ENCODE data around the gene SLC9A8.

The SLC9A8 gene

DNA sequence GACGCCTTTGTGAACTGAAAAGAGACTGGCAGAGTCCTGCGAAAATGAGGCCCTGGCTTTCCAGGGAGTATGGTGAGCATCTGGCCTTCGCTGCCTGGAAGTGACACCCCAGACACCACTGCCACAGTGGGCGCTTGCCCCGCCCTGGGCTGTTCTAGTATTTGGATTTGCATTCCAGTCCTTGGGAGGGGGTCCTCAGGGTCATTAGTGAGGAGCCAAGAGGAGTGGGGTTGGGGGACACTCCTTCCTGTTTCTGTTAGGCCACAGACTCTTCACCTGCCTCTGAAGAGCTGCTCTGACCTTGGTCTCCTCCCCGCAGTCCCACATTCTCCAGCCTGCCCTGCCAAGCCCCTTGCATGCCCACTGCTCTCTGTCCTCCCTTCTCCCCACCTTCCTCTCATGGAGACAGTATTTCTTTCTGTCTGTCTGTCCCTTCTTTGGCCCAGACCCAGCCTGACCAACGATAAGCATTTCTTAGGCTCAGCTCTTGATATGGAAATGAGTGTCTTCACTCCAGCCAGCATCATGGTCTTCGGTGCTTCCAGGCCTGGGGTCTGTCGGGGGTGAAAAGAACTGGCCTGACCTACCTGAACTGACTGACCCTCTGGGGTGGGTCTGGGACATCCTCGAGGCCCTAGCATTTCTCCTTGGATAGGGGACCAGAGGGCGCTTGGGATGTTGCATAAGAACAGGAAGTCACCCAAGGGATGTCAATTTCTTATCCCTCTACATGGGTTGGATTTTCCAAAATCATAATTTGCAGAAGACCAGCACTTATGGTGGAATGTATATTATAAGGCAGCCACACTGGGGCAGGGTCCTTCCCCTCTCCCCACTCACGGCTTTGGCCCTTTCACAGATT is 19.4 kb downstream of the SLC9A8 start:
- Histone ChIP-seq H3K4me1 (ENCODE audit: control insufficient read depth, insufficient read depth, low read length) (no peaks in the 10 kb centered on the region), H3K36me3 (ENCODE audit: control insufficient read depth, insufficient read depth, low read length) (no peaks in the 10 kb centered on the region), H3K27ac (ENCODE audit: insufficient read depth, low read depth, low read length, poor library complexity, severe bottlenecking) (no peak overlapping the region), H3K27me3 (ENCODE audit: control insufficient read depth, insufficient read depth, low read length, poor library complexity, severe bottlenecking) (no peaks in the 10 kb centered on the region), H3K9me3 (ENCODE audit: control insufficient read depth, low read length) (no peaks in the 10 kb centered on the region), H3K4me3 (ENCODE audit: insufficient read depth, low read depth, low read length) (no peak overlapping the region)
- 84 to 87% methylated on average over 12 of the region's 12 CpGs for WGBS, 2 experiments

- Histone ChIP-seq H3K27me3 (ENCODE audit: control insufficient read depth, insufficient read depth, low read length, poor library complexity, severe bottlenecking) (no peaks in the 10 kb centered on the region), H3K27ac (ENCODE audit: insufficient read depth, low read depth, low read length, poor library complexity, severe bottlenecking) (no peak overlapping the region), H3K9me3 (ENCODE audit: control insufficient read depth, low read length) (no peaks in the 10 kb centered on the region), H3K4me3 (ENCODE audit: insufficient read depth, low read depth, low read length) (no peak overlapping the region), H3K36me3 (ENCODE audit: control insufficient read depth, insufficient read depth, low read length) (no peaks in the 10 kb centered on the region), H3K4me1 (ENCODE audit: control insufficient read depth, insufficient read depth, low read length) (no peaks in the 10 kb centered on the region)
- WGBS, 2 experiments = 94 to 95% methylated on average over 13 of the region's 13 CpGs
These were observed 20.2 kb downstream of the SLC9A8 start for GRCh38 chr20:49832632-49833327.

GRCh38 chr20:49833483-49833882 is 20.9 kb downstream of the SLC9A8 start:
- Histone ChIP-seq H3K27ac (ENCODE audit: insufficient read depth, low read depth, low read length, poor library complexity, severe bottlenecking) (no peak overlapping the region), H3K36me3 (ENCODE audit: control insufficient read depth, insufficient read depth, low read length) (no peaks in the 10 kb centered on the region)
- 46 to 50% methylated on average over 4 of the region's 4 CpGs for WGBS, 2 experiments

DNA sequence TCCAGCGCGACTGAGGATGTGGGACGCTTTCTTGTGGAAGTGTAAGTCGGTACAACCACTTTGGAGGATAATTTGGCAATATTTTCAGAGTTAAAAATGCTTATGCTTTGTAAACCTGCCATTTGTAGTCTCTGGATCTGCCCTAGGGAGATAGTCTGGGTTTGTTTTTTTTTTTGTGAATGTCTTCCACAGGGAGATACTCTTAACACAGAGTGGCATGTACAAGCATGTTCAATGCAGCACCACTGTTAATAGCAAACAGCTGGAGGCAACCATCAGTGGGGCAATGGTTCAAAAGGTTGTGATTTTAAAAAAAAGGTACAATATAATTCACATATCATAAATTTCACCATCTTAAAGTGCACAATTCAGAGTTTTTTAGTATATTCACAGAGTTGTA is 22.4 kb downstream of the SLC9A8 start:
- WGBS, 2 experiments = 95 to 99% methylated on average over 4 of the region's 4 CpGs
- no peak overlapping the region for H3K4me3 ChIP-seq (ENCODE audit: insufficient read depth, low read depth, low read length)
- no peaks in the 10 kb centered on the region for H3K9me3 ChIP-seq (ENCODE audit: control insufficient read depth, low read length)
- no peaks in the 10 kb centered on the region for H3K27me3 ChIP-seq (ENCODE audit: control insufficient read depth, insufficient read depth, low read length, poor library complexity, severe bottlenecking)
- no peaks in the 10 kb centered on the region for H3K4me1 ChIP-seq (ENCODE audit: control insufficient read depth, insufficient read depth, low read length)
- no peak overlapping the region for H3K27ac ChIP-seq (ENCODE audit: insufficient read depth, low read depth, low read length, poor library complexity, severe bottlenecking)
- H3K36me3 ChIP-seq (ENCODE audit: control insufficient read depth, insufficient read depth, low read length) = no peaks in the 10 kb centered on the region

More at GRCh38 chr20:49833483-49833882, 20.9 kb downstream of the SLC9A8 start:
- Histone ChIP-seq H3K4me3 (ENCODE audit: insufficient read depth, low read depth, low read length) (no peak overlapping the region), H3K4me1 (ENCODE audit: control insufficient read depth, insufficient read depth, low read length) (no peaks in the 10 kb centered on the region), H3K9me3 (ENCODE audit: control insufficient read depth, low read length) (no peaks in the 10 kb centered on the region), H3K27me3 (ENCODE audit: control insufficient read depth, insufficient read depth, low read length, poor library complexity, severe bottlenecking) (no peaks in the 10 kb centered on the region)

GRCh38 chr20:49838546-49838945 is 25.9 kb downstream of the SLC9A8 start:
- 68 to 71% methylated on average over 8 of the region's 8 CpGs for WGBS, 2 experiments
- Histone ChIP-seq H3K4me1 (ENCODE audit: control insufficient read depth, insufficient read depth, low read length) (peaks cover under 1% of the 10 kb centered on the region), H3K27ac (ENCODE audit: insufficient read depth, low read depth, low read length, poor library complexity, severe bottlenecking) (no peak overlapping the region), H3K27me3 (ENCODE audit: control insufficient read depth, insufficient read depth, low read length, poor library complexity, severe bottlenecking) (no peaks in the 10 kb centered on the region), H3K9me3 (ENCODE audit: control insufficient read depth, low read length) (no peaks in the 10 kb centered on the region), H3K36me3 (ENCODE audit: control insufficient read depth, insufficient read depth, low read length) (peaks cover 6% of the 10 kb centered on the region), H3K4me3 (ENCODE audit: insufficient read depth, low read depth, low read length) (no peak overlapping the region)

DNA sequence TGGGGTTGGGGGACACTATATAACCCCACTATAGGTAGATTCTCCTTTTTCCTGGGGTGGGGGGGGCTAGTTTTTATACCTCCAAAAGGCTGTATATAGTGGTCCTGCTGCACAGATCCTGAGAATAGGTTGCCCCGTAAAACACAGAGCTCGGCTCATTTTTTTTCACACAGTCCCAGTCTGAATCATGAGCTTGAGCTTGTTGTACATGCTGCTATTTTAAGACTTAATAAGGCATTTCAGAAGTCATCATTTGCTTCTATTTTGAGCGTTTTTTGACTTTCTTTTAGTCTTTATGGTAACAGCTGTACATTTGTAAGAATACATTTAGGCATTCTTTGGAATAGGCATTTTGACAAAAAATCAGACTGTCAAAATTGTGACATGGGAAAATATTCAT is 30.5 kb downstream of the SLC9A8 start:
- Histone ChIP-seq H3K36me3 (ENCODE audit: control insufficient read depth, insufficient read depth, low read length) (peaks cover 6% of the 10 kb centered on the region), H3K4me1 (ENCODE audit: control insufficient read depth, insufficient read depth, low read length) (peaks cover 8% of the 10 kb centered on the region), H3K9me3 (ENCODE audit: control insufficient read depth, low read length) (no peaks in the 10 kb centered on the region), H3K27me3 (ENCODE audit: control insufficient read depth, insufficient read depth, low read length, poor library complexity, severe bottlenecking) (no peaks in the 10 kb centered on the region), H3K4me3 (ENCODE audit: insufficient read depth, low read depth, low read length) (no peak overlapping the region), H3K27ac (ENCODE audit: insufficient read depth, low read depth, low read length, poor library complexity, severe bottlenecking) (no peak overlapping the region)
- WGBS, 2 experiments = 96 to 100% methylated on average over 3 of the region's 3 CpGs

- Histone ChIP-seq H3K27me3 (ENCODE audit: control insufficient read depth, insufficient read depth, low read length, poor library complexity, severe bottlenecking) (no peaks in the 10 kb centered on the region), H3K9me3 (ENCODE audit: control insufficient read depth, low read length) (no peaks in the 10 kb centered on the region), H3K36me3 (ENCODE audit: control insufficient read depth, insufficient read depth, low read length) (peaks cover 6% of the 10 kb centered on the region), H3K4me3 (ENCODE audit: insufficient read depth, low read depth, low read length) (no peak overlapping the region), H3K27ac (ENCODE audit: insufficient read depth, low read depth, low read length, poor library complexity, severe bottlenecking) (no peak overlapping the region), H3K4me1 (ENCODE audit: control insufficient read depth, insufficient read depth, low read length) (peaks cover 8% of the 10 kb centered on the region)
- 88% methylated on average over 4 of the region's 4 CpGs for WGBS, 2 experiments
These were observed 31.2 kb downstream of the SLC9A8 start for GRCh38 chr20:49843770-49844380.

DNA sequence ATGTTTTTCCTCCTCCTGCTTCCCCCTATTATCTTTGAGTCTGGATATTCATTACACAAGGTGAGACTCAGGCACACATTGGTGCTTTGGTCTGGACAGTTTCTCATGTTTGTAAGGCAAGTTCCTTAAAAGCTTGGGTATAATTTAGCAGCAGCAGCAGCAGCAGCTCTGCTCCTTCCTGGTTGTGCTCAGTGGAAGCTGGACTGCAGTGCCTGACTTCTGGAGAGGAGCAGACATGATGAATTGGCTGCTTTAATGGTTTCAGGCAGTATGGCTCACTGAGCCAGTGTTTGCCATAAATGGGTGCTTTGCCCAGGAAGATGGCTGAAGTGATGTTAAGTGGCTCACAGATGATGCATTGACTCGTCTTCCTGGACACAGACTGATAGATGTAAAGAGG is 32.4 kb downstream of the SLC9A8 start:
- peaks cover 8% of the 10 kb centered on the region for H3K4me1 ChIP-seq (ENCODE audit: control insufficient read depth, insufficient read depth, low read length)
- 90 to 94% methylated on average over 1 of the region's 1 CpG for WGBS, 2 experiments
- no peaks in the 10 kb centered on the region for H3K27me3 ChIP-seq (ENCODE audit: control insufficient read depth, insufficient read depth, low read length, poor library complexity, severe bottlenecking)
- H3K4me3 ChIP-seq (ENCODE audit: insufficient read depth, low read depth, low read length) = no peak overlapping the region
- H3K27ac ChIP-seq (ENCODE audit: insufficient read depth, low read depth, low read length, poor library complexity, severe bottlenecking) = no peak overlapping the region
- no peaks in the 10 kb centered on the region for H3K9me3 ChIP-seq (ENCODE audit: control insufficient read depth, low read length)
- peaks cover 6% of the 10 kb centered on the region for H3K36me3 ChIP-seq (ENCODE audit: control insufficient read depth, insufficient read depth, low read length)

- H3K36me3 ChIP-seq (ENCODE audit: control insufficient read depth, insufficient read depth, low read length) = peaks cover 6% of the 10 kb centered on the region
- peaks cover 9% of the 10 kb centered on the region for H3K4me1 ChIP-seq (ENCODE audit: control insufficient read depth, insufficient read depth, low read length)
- no peaks in the 10 kb centered on the region for H3K9me3 ChIP-seq (ENCODE audit: control insufficient read depth, low read length)
- no peaks in the 10 kb centered on the region for H3K27me3 ChIP-seq (ENCODE audit: control insufficient read depth, insufficient read depth, low read length, poor library complexity, severe bottlenecking)
- WGBS, 2 experiments = 73 to 80% methylated on average over 5 of the region's 6 CpGs
- H3K27ac ChIP-seq (ENCODE audit: insufficient read depth, low read depth, low read length, poor library complexity, severe bottlenecking) = no peak overlapping the region
- H3K4me3 ChIP-seq (ENCODE audit: insufficient read depth, low read depth, low read length) = no peak overlapping the region
These were observed 33.7 kb downstream of the SLC9A8 start for GRCh38 chr20:49846206-49846807.

All from ectodermal cell (in vitro differentiated cells).